ENCODE measurements around the gene BTK. TPM values are rescaled to one million over a fixed set of nuclear protein-coding genes. Genes with fewer than 3 reads are reported as not detected.

Gene BTK
- total RNA-seq, 1 experiment from 2014 or later: 0.37 TPM

DNA sequence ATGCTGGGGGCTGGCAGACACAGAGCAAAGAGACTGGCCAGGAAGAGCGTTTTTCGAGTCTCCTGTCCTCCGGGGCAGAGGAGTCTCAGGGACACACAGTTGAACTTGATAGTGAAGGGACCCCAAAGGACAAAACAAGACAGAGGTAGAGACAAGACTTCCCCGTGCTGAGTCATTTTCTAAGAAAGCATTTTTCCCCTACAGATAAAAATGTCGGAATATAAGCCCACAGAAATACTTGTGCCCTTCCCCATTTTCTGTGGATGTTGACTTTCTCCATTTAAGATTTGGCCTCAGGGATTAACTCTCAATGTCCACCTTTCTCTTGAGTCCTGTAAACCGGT is 523 bp upstream of the BTK start:
- Histone ChIP-seq H2AFZ (ENCODE audit: low read depth, low read length, poor library complexity, severe bottlenecking) (no peak overlapping the region), H3K9me2 (ENCODE audit: insufficient read depth) (no peaks in the 10 kb centered on the region), H3K36me3 (ENCODE audit: control insufficient read depth in 1 of 2, insufficient read depth in 2 of 2, low read length in 2 of 2) (peaks cover 0 to under 1% of the 10 kb centered on the region in 2 experiments; a peak in 1 of 4 replicates), H3K4me1 (ENCODE audit: control insufficient read depth in 1 of 2, insufficient read depth in 2 of 2, low read length in 2 of 2) (peaks cover 0 to 5% of the 10 kb centered on the region in 2 experiments; a peak in 1 of 4 replicates), H3K9ac (ENCODE audit: low read length) (no peak overlapping the region), H3K27ac (ENCODE audit: low read depth, low read length) (no peak overlapping the region), H3K4me2 (ENCODE audit: low read length) (no peak overlapping the region), H3K27me3 (ENCODE audit: insufficient read depth, low read length) (no peaks in the 10 kb centered on the region), H4K20me1 (ENCODE audit: insufficient read depth) (no peaks in the 10 kb centered on the region), H3K4me3 (replicated peaks in 1 of 2; ENCODE audit: low read depth in 1 of 2, low read length in 2 of 2) (no peak overlapping the region), H3K9me3 (ENCODE audit: control insufficient read depth in 1 of 2, insufficient read depth in 1 of 2, low read depth in 1 of 2, low read length in 2 of 2) (no peaks in the 10 kb centered on the region), H3K79me2 (ENCODE audit: insufficient read depth, low read length) (peaks cover 7% of the 10 kb centered on the region)
- ChIA-PET RAD21 (ENCODE audit: low non-redundant PET in 1 of 2, low total read pairs in 2 of 2, uncharacterized antibody in 2 of 2, unreplicated experiment in 2 of 2) (no interaction called here), CTCF (no interaction called here), POLR2A (no interaction called here)
- DNase-seq (ENCODE audit: low read depth, low spot score): no peak
- no peak for ATAC-seq
- TF ChIP-seq, protein P1, sequence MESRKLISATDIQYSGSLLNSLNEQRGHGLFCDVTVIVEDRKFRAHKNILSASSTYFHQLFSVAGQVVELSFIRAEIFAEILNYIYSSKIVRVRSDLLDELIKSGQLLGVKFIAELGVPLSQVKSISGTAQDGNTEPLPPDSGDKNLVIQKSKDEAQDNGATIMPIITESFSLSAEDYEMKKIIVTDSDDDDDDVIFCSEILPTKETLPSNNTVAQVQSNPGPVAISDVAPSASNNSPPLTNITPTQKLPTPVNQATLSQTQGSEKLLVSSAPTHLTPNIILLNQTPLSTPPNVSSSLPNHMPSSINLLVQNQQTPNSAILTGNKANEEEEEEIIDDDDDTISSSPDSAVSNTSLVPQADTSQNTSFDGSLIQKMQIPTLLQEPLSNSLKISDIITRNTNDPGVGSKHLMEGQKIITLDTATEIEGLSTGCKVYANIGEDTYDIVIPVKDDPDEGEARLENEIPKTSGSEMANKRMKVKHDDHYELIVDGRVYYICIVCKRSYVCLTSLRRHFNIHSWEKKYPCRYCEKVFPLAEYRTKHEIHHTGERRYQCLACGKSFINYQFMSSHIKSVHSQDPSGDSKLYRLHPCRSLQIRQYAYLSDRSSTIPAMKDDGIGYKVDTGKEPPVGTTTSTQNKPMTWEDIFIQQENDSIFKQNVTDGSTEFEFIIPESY (IDR thresholded peaks at IDR 0.05; ENCODE audit: extremely low read depth, insufficient replicate concordance, low read length): no peak
- TF ChIP-seq, protein P2, sequence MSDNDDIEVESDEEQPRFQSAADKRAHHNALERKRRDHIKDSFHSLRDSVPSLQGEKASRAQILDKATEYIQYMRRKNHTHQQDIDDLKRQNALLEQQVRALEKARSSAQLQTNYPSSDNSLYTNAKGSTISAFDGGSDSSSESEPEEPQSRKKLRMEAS (IDR thresholded peaks at IDR 0.05): no peak
- no peak for TF ChIP-seq SP1 (IDR thresholded peaks at IDR 0.05; ENCODE audit: low read depth)
- TF ChIP-seq ZFX (IDR thresholded peaks at IDR 0.05): no peak
- intact Hi-C loops (cut with micrococcal nuclease): no loop called here
- no TSS peak for BruUV-seq (replicated peaks)

DNA sequence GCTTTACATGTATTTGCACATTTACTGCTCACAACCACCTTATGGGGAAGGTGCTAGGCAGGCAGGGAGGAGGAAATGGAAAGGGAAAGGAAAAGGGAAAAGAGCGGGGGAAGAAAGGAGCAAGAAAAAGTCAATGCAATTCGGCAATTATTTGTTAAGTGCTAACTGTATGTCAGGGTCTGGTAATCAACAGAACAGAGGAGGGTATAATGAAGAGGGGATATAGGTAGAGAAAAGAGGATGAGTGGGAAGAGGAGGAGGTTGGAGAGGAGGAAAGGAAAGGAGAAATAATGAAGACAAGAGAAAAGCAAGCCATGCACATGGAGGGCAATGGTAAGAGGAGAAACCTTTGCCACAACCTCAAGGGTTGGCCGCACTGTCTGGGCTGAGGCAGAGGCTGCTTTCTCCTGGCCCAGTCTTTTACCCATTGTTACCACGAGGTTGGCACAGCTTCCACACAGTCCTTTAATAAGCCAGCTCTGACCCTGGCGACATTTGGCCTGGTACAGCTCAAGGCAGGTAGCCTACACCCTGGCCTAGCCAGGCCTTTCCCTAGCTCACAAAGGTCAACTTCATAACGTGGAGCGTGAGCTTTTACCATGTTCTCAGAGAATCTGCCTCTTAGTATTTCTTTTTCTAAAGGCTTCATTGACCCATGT is 836 bp downstream of the BTK start:
- H3K36me3 ChIP-seq (ENCODE audit: control insufficient read depth in 1 of 2, insufficient read depth in 2 of 2, low read length in 2 of 2): no peaks in the 10 kb centered on the region
- H3K9me2 ChIP-seq (ENCODE audit: insufficient read depth): no peaks in the 10 kb centered on the region
- no peaks in the 10 kb centered on the region for H3K9me3 ChIP-seq (ENCODE audit: control insufficient read depth in 1 of 2, insufficient read depth in 1 of 2, low read depth in 1 of 2, low read length in 2 of 2)
- intact Hi-C loops (cut with micrococcal nuclease): no loop called here
- H3K79me2 ChIP-seq (ENCODE audit: insufficient read depth, low read length): no peaks in the 10 kb centered on the region
- no peaks in the 10 kb centered on the region for H4K20me1 ChIP-seq (ENCODE audit: insufficient read depth)
- no TSS peak for BruUV-seq (replicated peaks)
- H3K27ac ChIP-seq (ENCODE audit: low read depth, low read length): no peak overlapping the region
- peaks cover 0 to under 1% of the 10 kb centered on the region in 2 experiments; a peak in 1 of 4 replicates for H3K4me1 ChIP-seq (ENCODE audit: control insufficient read depth in 1 of 2, insufficient read depth in 2 of 2, low read length in 2 of 2)
- ChIA-PET CTCF (no interaction called here), POLR2A (no interaction called here), RAD21 (ENCODE audit: low non-redundant PET in 1 of 2, low total read pairs in 2 of 2, uncharacterized antibody in 2 of 2, unreplicated experiment in 2 of 2) (no interaction called here)
- ATAC-seq: no peak
- H3K27me3 ChIP-seq (ENCODE audit: insufficient read depth, low read length): no peaks in the 10 kb centered on the region
- no peak overlapping the region for H3K9ac ChIP-seq (ENCODE audit: low read length)
- H2AFZ ChIP-seq (ENCODE audit: low read depth, low read length, poor library complexity, severe bottlenecking): no peak overlapping the region
- no peak overlapping the region for H3K4me3 ChIP-seq (replicated peaks in 1 of 2; ENCODE audit: low read depth in 1 of 2, low read length in 2 of 2)
- H3K4me2 ChIP-seq (ENCODE audit: low read length): no peak overlapping the region
- no peak for DNase-seq (ENCODE audit: low read depth, low spot score)
- TF ChIP-seq RAD21 (IDR thresholded peaks at IDR 0.05; ENCODE audit: low read depth): no peak
- TF ChIP-seq FOSL1 (IDR thresholded peaks at IDR 0.05; ENCODE audit: low read depth): no peak
- TF ChIP-seq, protein P3, sequence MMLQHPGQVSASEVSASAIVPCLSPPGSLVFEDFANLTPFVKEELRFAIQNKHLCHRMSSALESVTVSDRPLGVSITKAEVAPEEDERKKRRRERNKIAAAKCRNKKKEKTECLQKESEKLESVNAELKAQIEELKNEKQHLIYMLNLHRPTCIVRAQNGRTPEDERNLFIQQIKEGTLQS (IDR thresholded peaks at IDR 0.05): no peak
- no peak for TF ChIP-seq SP1 (IDR thresholded peaks at IDR 0.05; ENCODE audit: low read depth)
- no peak for TF ChIP-seq POLR2AphosphoS5 (IDR thresholded peaks at IDR 0.05; ENCODE audit: low read depth, low read length)
- TF ChIP-seq SRF (IDR thresholded peaks at IDR 0.05; ENCODE audit: low read depth): no peak
- TF ChIP-seq, protein P4, sequence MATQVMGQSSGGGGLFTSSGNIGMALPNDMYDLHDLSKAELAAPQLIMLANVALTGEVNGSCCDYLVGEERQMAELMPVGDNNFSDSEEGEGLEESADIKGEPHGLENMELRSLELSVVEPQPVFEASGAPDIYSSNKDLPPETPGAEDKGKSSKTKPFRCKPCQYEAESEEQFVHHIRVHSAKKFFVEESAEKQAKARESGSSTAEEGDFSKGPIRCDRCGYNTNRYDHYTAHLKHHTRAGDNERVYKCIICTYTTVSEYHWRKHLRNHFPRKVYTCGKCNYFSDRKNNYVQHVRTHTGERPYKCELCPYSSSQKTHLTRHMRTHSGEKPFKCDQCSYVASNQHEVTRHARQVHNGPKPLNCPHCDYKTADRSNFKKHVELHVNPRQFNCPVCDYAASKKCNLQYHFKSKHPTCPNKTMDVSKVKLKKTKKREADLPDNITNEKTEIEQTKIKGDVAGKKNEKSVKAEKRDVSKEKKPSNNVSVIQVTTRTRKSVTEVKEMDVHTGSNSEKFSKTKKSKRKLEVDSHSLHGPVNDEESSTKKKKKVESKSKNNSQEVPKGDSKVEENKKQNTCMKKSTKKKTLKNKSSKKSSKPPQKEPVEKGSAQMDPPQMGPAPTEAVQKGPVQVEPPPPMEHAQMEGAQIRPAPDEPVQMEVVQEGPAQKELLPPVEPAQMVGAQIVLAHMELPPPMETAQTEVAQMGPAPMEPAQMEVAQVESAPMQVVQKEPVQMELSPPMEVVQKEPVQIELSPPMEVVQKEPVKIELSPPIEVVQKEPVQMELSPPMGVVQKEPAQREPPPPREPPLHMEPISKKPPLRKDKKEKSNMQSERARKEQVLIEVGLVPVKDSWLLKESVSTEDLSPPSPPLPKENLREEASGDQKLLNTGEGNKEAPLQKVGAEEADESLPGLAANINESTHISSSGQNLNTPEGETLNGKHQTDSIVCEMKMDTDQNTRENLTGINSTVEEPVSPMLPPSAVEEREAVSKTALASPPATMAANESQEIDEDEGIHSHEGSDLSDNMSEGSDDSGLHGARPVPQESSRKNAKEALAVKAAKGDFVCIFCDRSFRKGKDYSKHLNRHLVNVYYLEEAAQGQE (IDR thresholded peaks at IDR 0.05; ENCODE audit: low read depth): no peak
- TF ChIP-seq CBX3 (IDR thresholded peaks at IDR 0.05; ENCODE audit: low read depth): no peak
- TF ChIP-seq TCF7L2 (IDR thresholded peaks at IDR 0.05; ENCODE audit: borderline replicate concordance, extremely low read depth, insufficient read depth, insufficient read length): no peak
- no peak for TF ChIP-seq ZNF274 (IDR thresholded peaks at IDR 0.05; ENCODE audit: low read depth, low read length)
- no peak for TF ChIP-seq JUND (IDR thresholded peaks at IDR 0.05)
- no peak for TF ChIP-seq ELF1 (IDR thresholded peaks at IDR 0.05; ENCODE audit: borderline replicate concordance, low read depth)
- TF ChIP-seq CEBPB (IDR thresholded peaks at IDR 0.05; ENCODE audit: low read depth): no peak
